OCI-M2 (cell line): ENCODE data around the gene MAPK8IP1.

Experiments used
- DNase-seq: peaks from one replicate; lab custom pipeline; 2025; ENCODE audit not compliant: unreplicated experiment; lab: John Stamatoyannopoulos, UW

The MAPK8IP1 gene

DNA sequence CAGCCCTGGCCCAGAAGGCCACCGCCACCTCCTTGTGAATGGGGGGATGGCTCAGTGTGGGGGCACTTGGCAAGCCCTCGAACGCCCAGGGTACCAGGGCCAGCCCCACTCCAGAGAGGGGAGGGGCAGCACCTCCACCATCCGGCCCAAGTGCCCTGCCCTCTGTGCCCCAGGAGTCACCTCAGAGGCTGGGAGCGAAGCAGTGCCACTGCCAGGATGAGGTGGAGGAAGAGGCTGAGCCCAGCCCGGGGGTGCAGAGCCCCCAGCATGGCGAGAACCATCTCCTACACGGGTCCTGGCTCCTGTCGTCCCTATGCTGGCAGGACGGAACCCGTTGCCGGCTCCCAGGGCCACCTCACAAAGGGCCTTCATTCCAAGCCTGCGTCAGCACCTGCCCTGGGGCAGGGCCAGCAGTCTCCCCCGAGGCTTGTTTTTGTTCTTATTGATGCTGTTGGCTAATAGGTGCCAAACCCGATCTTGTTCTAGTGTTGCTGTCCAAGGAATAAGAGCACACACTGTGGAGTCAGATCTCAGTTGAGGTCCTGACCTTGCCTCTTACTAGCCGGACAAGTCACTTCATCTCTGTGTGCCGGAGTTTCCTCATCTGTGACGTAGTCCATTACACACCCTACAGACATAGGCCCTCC lies 21.6 kb downstream of the MAPK8IP1 start, which contains the start of gene FREY1:
Gene FREY1, minus strand, starts transcription at position 307 of the 647 bp plus-strand sequence. Its CDS starts 26 bp downstream, at position 281.
- DNase-seq = no peak

DNA sequence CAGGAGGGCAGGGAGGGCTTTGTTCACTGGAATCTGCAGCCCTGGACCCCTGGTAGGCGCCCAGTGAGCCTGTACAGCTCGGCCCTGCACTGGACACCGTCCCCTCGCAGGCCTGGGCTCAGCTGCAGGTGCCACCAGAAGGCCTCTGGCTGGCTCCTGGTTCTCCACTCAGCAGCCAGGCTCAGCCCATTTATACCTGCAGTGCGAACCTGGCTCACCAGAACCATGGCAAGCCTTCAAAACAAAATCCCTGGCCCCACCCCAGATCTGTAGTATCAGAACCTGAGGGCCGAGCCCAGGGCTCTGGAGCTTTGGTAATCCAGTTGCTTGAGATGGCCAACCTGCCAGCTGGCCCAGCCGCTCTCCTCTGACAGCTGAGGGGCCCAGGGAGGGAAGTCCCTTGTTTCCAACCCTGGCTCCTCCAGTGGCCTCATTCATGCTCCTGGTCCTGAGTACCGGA lies 22.5 kb downstream of the MAPK8IP1 start:
- no peak for DNase-seq

DNA sequence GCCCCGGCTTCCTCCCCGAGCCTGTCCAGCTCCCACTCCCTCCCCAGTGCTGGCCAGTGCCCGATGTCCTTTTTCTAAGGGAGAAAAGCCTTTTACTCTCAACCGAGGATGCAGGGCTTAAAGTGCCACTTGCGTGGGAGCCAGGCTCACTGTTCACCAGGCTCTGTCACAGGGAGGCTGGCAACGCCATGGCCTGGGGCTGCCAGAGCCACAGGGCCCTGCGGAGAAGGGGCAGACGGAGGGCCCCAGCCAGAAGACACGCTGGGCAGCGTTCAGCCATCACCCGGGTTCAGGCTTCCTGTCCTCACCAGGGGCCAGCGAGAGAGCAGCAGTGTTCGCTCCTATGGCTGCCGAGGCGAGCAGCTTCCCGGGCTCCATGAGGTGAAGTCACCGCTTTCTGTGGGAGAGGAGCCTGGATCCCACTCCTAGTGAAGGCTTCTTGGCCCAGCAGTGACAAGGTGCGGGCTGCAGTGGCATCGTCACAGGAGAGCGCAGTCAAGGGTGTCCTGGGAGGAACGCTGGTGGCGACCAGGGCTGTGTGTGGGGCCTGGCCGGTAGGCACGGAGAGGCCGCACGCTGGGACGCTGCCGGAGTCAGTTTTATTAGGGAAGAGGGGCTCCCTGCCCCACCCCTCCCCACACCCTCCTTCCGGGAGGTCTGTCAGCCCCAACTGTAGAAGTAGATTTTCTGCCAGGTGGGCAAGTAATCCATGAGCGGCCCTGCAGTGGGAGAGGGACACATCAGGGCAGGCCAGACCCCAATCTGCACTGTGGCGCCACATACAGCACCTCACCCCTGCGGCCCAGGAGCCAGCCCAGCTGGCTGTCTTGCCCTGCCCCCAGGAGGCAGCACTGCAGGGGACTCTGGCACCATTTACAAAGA lies 24.4 kb downstream of the MAPK8IP1 start:
- no peak for DNase-seq

- DNase-seq = no peak
Measured at GRCh38 chr11:45910623-45911022, 25.2 kb downstream of the MAPK8IP1 start.

DNA sequence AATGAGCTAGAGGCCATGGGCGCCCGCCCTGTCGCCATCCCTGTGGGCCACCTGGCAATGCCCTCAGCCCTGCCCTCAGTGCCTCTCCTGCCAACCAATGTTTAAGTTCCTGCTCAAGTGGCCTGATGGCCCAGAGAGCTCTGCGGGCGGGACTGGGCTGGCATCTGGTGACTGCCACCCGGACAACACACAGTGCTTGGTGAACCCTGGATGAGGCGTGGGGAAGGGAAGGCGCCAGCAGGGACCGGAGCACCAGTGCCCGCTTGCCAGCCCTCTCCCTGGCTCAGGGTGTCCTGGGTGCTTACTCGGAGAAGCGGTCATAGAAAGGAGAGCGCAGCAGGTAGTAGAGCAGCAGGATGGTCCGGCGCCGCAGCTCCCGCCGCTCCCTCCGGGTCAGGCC lies 28.1 kb downstream of the MAPK8IP1 start:
- no peak for DNase-seq

DNA sequence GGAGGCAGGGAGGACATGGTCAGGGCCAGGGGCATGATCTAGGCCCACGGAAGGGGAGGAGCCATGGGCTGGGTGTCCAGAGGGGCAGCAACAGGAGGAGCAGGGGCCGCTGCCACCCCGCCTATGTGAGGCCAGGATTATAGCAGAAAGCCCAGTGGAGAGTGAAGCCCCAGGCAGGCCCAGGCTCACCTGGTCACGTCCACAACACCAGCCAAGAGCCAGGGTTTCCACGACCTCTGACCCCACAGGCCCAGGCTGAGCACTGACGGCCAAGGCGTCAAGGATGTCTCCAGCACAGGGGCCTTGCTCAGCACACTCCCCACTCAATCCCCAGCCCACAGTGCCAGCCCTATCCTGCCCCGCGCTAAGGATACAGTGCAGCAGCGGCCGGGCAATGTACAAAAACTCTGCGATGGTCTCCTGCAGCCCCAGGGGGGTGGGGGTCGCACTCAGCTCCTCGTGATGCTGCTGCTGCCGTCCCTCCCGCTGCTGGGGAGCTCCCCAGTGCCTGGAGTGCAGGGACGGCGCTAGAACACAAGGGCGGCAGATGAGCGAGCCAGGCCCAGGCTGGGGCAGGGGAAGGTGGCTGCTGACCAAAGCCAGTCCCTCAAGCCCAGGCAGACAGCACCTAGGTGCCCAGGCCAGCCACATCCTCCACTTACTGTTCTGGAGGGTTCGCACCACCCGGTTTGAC lies 28.6 kb downstream of the MAPK8IP1 start:
- no peak for DNase-seq

- DNase-seq = no peak
Measured at GRCh38 chr11:45915446-45915845, 30.0 kb downstream of the MAPK8IP1 start.

DNA sequence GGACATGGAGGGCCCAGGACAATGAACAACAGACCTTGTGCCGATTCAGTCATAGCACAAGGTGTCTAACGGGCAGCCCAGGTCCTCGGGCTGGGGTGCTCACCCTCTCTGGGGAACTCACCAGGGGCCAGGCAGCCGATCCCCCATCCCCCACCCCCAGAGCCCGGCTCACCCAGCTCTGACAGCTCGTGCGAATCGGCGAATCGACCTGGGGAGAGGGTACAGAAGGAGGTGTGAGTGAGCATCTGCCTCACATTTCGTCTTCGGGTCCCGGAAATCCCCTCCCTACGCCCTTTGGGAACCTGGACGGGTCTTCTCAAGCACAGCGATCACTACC lies 31.8 kb downstream of the MAPK8IP1 start:
- DNase-seq = no peak

GRCh38 chr11:45917623-45918330 lies 32.3 kb downstream of the MAPK8IP1 start, which contains the start of gene PEX16:
PEX16 (minus strand) TSS chr11:45917877; CDS start chr11:45917811, 66 bp downstream.
- peak; percentile 79 for DNase-seq

GRCh38 chr11:45918331-45918941 lies 33.0 kb downstream of the MAPK8IP1 start:
- DNase-seq = peak; percentile 13

DNA sequence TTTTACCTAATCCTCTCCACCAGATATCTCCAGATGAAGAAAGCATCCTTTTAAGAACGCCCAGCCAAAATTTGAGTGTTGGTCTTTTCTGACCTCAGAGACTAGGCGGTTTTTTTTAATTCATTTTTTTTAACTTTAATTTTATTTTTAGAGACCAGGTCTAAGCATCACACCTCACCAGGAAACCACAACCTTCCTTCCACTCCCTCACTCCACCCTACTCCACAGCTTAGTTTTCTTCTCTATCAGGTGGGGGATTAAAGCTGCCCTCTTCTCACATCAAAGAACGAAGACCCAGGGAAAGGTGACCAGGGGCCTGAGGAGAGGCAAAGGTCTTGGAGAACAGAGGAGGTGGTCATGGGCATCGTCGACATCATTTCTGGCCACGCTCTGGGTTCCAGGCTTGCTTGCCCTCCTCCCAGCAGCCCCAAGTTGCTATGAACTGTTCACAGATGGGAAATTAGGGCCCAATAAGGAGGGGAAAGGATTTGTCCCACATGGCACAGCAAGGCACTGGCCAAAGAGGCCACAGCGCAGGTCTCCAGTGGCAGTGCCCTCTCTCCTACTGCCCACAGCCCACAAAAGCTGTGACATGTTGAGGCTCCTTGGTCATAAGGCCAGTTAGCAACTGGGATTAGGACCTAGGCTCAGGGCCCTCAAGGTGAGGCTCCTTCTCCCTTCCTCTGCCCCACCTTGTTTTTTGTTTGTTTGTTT lies 33.7 kb downstream of the MAPK8IP1 start:
- no peak for DNase-seq

GRCh38 chr11:45919806-45920530 lies 34.5 kb downstream of the MAPK8IP1 start:
- no peak for DNase-seq

- no peak for DNase-seq
Measured at GRCh38 chr11:45920531-45921477, 35.4 kb downstream of the MAPK8IP1 start.

GRCh38 chr11:45921561-45922424 lies 36.3 kb downstream of the MAPK8IP1 start:
- no peak for DNase-seq

- DNase-seq = no peak
Measured at GRCh38 chr11:45922425-45923082, 37.1 kb downstream of the MAPK8IP1 start, which contains the start of gene LARGE2. LARGE2 (plus strand) TSS chr11:45922656; CDS start chr11:45922883, 227 bp downstream.
